ENCODE measurements around the gene ZPLD1.

Gene ZPLD1

DNA sequence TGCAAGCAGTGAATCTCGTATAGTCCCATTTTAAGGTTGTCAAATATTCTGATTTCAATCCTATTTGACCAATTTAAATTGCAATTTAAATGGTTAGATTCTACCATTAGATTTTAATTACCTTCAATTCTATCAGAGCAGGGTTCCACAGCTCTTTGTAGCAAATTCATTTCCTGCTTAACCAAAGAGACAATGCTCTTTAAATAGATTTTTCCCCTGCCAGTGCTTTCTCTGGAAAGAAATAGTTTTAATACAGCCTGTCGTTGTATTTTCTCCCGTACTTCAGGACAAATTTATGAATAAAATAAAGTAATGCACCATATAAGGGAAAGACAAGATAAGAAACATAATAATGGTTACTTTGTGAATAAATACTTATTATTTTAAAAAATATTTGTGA, 62.8 kb downstream of the ZPLD1 start:
- ChIA-PET POLR2A (no interaction called here), CTCF (no interaction called here)
- DNase-seq (ENCODE audit: extremely low spot score) = no peak
- TF ChIP-seq, protein P1, sequence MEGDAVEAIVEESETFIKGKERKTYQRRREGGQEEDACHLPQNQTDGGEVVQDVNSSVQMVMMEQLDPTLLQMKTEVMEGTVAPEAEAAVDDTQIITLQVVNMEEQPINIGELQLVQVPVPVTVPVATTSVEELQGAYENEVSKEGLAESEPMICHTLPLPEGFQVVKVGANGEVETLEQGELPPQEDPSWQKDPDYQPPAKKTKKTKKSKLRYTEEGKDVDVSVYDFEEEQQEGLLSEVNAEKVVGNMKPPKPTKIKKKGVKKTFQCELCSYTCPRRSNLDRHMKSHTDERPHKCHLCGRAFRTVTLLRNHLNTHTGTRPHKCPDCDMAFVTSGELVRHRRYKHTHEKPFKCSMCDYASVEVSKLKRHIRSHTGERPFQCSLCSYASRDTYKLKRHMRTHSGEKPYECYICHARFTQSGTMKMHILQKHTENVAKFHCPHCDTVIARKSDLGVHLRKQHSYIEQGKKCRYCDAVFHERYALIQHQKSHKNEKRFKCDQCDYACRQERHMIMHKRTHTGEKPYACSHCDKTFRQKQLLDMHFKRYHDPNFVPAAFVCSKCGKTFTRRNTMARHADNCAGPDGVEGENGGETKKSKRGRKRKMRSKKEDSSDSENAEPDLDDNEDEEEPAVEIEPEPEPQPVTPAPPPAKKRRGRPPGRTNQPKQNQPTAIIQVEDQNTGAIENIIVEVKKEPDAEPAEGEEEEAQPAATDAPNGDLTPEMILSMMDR (IDR thresholded peaks at IDR 0.05; ENCODE audit: control extremely low read depth, extremely low read depth, low read depth, missing control alignments) = no peak

DNA sequence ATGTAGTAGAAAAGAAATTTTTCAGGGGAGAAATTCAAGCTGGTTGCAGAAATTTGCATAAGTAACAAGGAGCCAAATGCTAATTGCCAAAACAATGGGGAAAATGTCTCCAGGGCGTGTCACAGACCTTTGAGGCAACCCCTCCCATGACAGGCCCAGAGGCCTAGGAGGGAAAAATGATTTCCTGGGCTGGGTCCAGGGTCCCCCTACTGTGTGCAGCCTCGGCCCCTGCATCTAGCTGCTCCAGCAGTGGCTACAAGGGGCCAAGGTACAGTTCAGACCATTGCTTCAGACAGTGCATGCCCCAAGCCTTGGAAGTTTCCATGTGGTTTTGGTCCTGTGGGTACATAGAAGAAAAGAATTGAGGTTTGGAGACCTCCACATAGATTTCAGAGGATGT, 70.7 kb downstream of the ZPLD1 start:
- CTCF ChIA-PET = no interaction called here
- DNase-seq (ENCODE audit: extremely low spot score) = no peak
- POLR2A ChIA-PET = no interaction called here
- TF ChIP-seq, protein P1 (IDR thresholded peaks at IDR 0.05; ENCODE audit: control extremely low read depth, extremely low read depth, low read depth, missing control alignments) = no peak

DNA sequence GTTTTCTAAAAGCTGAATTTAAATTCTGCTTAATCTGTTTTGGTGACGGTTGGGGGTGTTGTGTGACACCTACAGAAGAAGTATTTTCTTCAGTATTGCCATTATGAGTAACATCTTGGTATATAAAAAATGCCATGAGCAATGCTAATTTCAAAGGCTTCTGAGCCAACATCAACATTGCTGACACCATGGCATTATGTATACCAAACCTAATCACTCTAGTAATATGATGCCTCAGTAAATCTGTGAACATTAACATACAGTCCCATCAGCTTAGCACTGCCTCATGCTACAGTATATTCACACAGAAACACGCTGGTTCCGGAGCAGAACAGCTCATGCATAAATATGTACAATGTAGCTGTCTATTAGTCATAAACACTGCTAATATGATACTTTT, 75.8 kb downstream of the ZPLD1 start:
- POLR2A ChIA-PET = no interaction called here
- CTCF ChIA-PET = interaction anchor here (1.4 to 1.8 kb wide), 2 partner anchors 9 to 17 kb away, joined by 4 read pairs; no protein-coding TSS in a partner anchor
- TF ChIP-seq, protein P1 (IDR thresholded peaks at IDR 0.05; ENCODE audit: control extremely low read depth, extremely low read depth, low read depth, missing control alignments) = no peak
- DNase-seq (ENCODE audit: extremely low spot score) = no peak

DNA sequence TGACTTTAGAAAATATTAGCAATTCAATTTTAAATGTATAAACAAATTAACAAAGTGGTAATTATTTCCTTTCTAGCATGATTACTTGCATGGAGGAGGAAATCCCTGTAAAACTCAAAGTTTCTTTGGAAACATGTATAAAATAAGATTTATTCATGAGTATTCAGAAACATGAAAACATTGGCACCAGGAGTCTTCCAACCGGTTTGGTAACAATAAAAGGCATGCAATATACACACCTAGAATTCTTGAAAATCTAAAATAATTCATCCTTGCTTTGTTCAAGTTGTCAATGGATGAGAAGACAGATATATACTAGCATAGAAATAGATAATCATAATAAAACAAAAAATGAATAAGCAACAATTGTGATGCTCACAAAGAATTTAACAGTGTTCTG, 76.4 kb downstream of the ZPLD1 start:
- DNase-seq (ENCODE audit: extremely low spot score) = no peak
- ChIA-PET CTCF (interaction anchor here (1.8 kb wide), 1 partner anchor 9 kb away, joined by 4 read pairs; no protein-coding TSS in a partner anchor), POLR2A (no interaction called here)
- TF ChIP-seq, protein P1 (IDR thresholded peaks at IDR 0.05; ENCODE audit: control extremely low read depth, extremely low read depth, low read depth, missing control alignments) = no peak

DNA sequence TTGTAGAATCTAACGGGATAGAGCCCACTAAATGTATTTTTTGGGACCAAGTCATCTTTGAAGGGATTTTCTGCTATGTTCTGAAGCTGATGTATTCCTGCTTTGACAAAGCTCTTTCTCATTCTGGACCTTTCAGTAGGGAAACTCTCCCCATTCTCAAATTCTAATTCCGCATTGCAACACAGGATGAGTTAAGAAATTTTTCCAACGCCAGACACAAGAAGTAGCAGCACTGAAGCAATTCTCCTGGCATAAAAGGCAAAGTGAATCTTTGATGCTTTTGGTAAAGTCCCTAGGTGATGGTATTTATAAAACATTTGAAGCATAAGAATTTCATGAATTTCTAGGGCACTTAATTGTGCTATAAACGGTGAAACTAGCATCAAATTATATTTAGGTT, 76.8 kb downstream of the ZPLD1 start:
- ChIA-PET POLR2A (no interaction called here), CTCF (no interaction called here)
- TF ChIP-seq, protein P1 (IDR thresholded peaks at IDR 0.05; ENCODE audit: control extremely low read depth, extremely low read depth, low read depth, missing control alignments) = no peak
- DNase-seq (ENCODE audit: extremely low spot score) = no peak

DNA sequence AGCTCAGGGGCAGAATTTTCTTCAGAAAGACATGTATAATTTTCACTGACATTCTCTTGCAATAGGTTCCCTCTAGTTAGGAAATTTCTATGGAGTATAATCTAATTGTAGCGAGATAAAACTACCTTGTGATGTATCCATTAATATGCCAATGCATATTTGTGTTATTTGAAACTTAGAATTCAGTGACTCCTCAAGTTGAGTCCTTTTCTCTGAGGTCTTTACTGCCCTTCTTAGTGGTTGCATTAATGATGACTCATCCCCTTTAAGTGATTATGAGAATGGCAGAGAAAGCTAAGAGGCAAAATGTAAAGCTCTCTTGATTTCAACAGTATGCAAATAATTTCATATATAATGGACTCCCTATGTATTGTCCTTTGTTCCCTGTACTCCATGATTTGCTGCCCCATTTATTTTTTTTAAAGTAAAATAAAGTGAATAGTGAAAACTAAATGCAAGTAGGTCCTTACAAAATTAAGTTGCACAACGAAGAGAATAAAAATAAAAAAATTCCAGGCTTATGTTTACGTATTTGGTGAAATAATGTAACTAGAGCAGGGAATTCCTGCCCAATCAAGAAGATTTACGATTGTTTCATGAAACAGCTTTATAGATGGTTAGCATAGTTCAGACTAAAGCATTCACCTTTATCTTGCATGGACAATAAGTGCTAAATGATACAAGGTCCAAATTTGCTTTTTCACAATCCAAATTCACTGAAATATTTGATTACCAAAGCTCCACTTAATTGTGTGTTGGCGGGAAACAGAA, 78.1 kb downstream of the ZPLD1 start:
- TF ChIP-seq, protein P1 (IDR thresholded peaks at IDR 0.05; ENCODE audit: control extremely low read depth, extremely low read depth, low read depth, missing control alignments) = no peak
- no peak for DNase-seq (ENCODE audit: extremely low spot score)
- POLR2A ChIA-PET = no interaction called here
- CTCF ChIA-PET = no interaction called here

Measured in GM10248 (cell line).